Activated CD4-positive, alpha-beta T cell treated with anti-CD3 and anti-CD28 coated beads, Interleukin-2, amount 50 U/mL, for 1 hour (primary cell): ENCODE data around the gene KCP.
"Not testable (repeated sequence)": the region's sequence is repeated elsewhere in the genome, so short reads cannot be mapped to it uniquely, and the experiment has no call there.

Experiments
- DNase-seq: peaks from one replicate; pipeline ENCODE4 v3.0.0-alpha.2; 2020

The KCP gene

GRCh38 chr7:128920913-128921582 lies 10.5 kb upstream of the KCP start:
- DNase-seq, result no peak

- no peak for DNase-seq
These were observed 9.6 kb upstream of the KCP start for GRCh38 chr7:128919881-128920799.

DNA sequence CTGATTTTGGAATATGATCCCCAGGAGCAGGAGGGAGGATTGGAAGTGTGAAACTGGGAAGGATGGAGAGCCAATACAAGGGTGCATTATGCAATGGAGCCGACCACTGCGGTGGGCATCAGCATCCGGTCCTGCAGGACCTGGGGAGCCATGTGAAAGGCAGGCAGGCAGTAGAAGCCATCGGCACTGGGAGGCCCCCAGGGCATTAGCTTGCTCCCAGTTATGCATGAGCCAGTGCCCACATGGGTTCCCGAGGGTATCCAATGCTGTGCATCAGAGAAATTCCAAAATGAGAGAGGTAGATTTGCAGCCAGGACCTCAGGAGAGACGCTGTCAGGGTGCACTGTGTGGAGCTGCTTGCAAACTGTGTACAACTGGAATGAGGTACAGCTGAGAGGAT lies 8.7 kb upstream of the KCP start:
- no peak for DNase-seq

GRCh38 chr7:128918016-128918665 lies 7.6 kb upstream of the KCP start:
- no peak for DNase-seq

DNA sequence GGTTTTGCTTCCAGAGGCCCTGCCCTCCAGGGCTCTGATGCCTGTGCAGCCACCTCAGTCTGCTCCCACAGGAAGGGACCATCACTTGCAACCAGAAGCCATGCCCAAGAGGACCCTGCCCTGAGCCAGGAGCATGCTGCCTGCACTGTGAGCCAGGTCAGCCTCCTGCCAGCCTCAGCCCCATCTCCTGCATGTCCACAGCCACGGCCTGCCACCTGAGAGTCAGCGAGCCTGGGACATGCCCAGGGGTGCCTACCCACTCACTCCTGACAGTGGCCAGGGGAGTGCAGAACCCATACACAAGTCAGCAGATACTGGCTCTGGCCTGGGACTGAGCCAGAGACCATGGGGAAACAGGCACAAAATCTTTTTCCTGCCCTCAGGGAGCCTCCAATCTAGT lies 6.6 kb upstream of the KCP start:
- no peak for DNase-seq

DNA sequence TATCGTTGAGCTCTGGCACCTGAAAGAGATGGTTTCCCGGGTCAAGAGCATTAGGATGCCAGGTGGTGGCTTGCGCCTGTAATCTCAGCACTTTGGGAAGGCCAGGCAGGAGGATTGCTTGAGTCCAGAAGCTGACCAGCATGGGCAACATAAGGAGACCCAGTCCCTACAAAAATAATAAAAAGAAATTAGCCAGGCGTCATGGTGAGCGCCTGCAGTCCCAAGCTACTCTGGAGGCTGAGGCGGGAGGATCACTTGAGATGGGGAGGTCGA lies 6.1 kb upstream of the KCP start:
- DNase-seq, result no peak

DNA sequence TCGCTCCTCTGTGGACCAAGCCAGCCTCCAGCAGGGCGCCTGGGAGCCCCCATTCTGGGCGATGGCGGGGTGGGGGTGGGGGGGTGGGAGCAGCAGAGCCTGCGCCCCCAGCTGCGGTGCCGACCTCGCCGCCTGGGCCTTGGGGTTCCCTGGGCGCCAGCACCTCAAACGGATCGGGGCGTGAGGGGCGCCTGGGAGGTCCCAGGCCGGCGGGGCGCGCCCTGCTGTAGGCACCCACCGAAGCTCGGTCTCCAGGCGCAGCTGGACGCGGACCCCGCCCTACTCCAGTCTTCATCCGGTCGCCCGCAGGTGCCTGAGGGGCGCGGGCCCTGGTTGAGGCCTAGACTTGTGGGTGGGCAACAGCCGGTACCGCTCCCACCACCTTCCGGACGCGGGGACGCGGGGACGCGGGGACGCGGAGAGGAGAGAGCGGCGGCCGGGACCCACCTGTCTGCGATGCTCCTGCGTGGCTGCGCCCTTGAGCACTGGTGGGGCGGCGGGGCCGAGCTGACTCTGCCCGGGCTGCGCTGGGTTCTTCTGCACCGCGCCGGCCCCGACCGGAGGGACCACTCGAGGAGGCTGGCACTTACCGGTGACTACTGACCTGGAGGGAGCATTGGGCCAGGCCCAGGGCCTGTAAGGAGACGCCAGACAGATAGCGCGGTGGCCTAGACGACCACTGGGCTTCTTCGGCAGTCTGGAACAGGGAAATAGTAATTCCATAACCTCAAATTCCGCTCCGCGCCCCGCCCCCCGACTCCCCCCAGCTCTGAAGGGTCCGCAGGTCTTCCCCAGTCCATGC lies 5.5 kb upstream of the KCP start:
- DNase-seq, result no peak

DNA sequence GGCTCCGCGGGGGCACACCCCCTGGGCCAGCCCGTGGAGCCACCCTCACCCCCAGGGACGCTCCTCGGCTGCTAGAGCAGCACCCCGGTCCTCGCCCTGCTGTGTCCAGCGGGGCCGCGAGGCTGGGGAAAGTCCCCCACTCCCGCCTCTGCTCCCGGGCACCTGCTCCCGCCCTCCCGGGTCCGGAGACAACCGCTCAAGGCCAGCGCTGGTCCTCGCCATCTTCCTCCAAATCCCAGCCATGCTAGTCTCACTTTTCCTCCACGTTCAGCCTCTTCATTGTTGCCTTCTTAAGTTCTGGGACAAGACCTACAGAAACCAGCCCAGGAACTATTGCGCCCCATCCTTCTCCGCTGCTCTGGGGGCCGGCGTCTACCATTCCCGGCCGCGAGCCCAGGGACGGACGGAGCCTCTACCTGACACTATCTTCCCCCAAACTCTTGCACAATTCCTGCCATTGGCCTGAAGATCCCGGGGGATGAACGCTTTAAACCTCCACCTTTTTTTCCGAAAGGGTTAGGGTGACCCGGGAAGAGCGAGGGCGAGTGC lies 4.8 kb upstream of the KCP start:
- DNase-seq, result no peak

- DNase-seq, result no peak
These were observed 4.2 kb upstream of the KCP start for GRCh38 chr7:128914566-128915151.

DNA sequence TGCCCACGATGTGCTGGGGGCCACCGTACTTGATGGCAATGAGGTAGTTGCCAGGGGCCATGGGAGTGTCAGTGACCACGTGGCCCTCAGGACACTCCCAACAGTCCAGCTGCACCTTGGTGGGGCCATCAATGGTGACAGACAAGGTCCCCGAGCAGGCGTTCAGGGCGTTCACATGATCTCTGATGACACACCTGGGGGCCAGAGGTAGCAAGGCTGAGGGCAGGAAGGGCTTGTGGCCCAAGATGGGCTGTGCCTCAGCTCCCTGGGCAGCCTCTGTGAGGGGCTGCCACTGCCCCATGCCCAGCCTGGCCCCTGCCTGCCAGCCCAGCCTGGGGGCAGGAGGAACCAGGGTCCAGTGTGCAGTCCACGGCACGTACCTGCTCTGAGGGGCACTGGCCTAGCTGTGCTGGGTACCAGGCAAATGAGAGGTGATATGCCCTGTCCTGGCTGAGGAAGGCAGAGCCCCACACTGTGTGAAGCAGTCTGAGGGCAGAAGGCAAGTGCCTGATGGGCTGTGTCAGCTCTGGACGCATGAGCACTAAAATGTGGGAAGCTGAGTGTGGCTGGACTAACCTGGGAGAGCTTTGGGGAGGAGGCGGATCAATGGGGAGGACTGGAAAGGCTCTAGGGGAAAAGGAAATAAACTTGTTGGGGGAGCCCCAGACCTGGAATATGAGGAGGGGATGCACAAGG lies 3.5 kb upstream of the KCP start:
- no peak for DNase-seq

GRCh38 chr7:128912709-128913495 lies 2.4 kb upstream of the KCP start:
- not testable (repeated sequence) for DNase-seq

GRCh38 chr7:128912281-128912680 lies 1.8 kb upstream of the KCP start:
- no peak for DNase-seq

- no peak for DNase-seq
These were observed 1.0 kb upstream of the KCP start for GRCh38 chr7:128911423-128912031.

GRCh38 chr7:128909625-128910568 lies 612 bp downstream of the KCP start:
- DNase-seq, result no peak

- DNase-seq, result no peak
These were observed 1.5 kb downstream of the KCP start for GRCh38 chr7:128908750-128909624.

- DNase-seq, result no peak
These were observed 3.5 kb downstream of the KCP start for GRCh38 chr7:128906766-128907559.

DNA sequence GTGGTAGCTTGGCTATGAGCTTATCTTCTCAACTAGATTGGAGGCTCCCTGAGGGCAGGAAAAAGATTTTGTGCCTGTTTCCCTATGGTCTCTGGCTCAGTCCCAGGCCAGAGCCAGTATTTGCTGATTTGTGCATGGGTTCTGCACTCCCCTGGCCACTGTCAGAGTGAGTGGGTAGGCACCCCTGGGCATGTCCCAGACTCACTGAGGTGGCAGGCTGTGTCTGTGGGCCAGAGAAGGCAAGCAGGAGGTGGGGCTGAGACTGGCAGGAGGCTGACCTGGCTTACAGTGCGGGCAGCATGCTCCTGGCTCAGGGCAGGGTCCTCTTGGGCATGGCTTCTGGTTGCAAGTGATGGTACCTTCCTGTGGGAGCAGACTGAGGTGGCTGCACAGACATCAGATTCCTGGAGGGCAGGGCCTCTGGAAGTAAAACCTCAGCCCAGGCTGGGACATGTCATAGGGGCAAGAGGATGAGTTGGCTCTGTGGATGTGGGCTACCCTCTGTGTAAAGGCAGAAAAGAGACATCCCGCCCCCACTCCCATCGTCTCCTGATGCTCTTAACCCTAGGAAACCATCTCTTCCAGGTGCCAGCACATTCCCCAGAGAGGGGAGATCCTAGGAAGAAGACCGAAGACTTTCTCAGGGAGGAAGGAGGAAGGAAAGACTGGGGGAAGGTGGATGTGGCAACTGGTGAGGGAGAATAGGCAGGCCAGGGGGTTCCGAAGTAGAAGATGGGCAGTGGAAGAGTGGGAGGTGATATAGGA lies 4.3 kb downstream of the KCP start:
- no peak for DNase-seq
